Common myeloid progenitor, CD34-positive (primary cell): ENCODE results near the gene SLAMF8.
A peak's percentile ranks its signal among the peaks of the same experiment; 100 is the strongest.

Source experiments
- CTCF ChIA-PET: fragments of 350-600 bp; sonication (Branson Sonifier 250); formaldehyde crosslinking; loops from one replicate; lab custom pipeline; 2021; ENCODE audit warnings: antibody characterized with exemption; lab: Charles Lee
- POLR2A ChIA-PET: fragments of 350-600 bp; sonication (Branson Sonifier 250); formaldehyde crosslinking; loops from one replicate; lab custom pipeline; 2021; ENCODE audit warnings: antibody characterized with exemption; lab: Charles Lee
- DNase-seq, 3 donors: peaks; one replicate each; pipeline versions ENCODE4 v3.0.0 to v3.0.0-alpha.2; 2013
- H3K27ac ChIP-seq, 2 experiments: 1 replicate in 1 of 2; 2 replicates in 1 of 2; pipeline ENCODE4 v1.7.0; 2013; ENCODE audit warnings: inconsistent platforms in 2 of 2, low read length in 2 of 2, mild to moderate bottlenecking in 2 of 2, low read depth in 1 of 2, moderate library complexity in 1 of 2; ENCODE audit not compliant: severe bottlenecking in 2 of 2, insufficient read depth in 1 of 2, poor library complexity in 1 of 2
- H3K27me3 ChIP-seq, 5 experiments: replicated peaks in 2 of 5; 1 replicate in 3 of 5; 2 replicates in 2 of 5; pipeline versions ENCODE4 v1.6.1 to v1.7.0; 2013; ENCODE audit warnings: low read length in 4 of 5, mild to moderate bottlenecking in 2 of 5, moderate library complexity in 2 of 5, inconsistent platforms in 1 of 5; ENCODE audit not compliant: insufficient read depth in 5 of 5, control insufficient read depth in 4 of 5
- H3K36me3 ChIP-seq, 4 experiments: 1 replicate in 2 of 4; 2 replicates in 2 of 4; pipeline versions ENCODE4 v1.6.1 to v1.7.0; 2013; ENCODE audit warnings: low read length in 3 of 4, control low read depth in 1 of 4, mild to moderate bottlenecking in 1 of 4; ENCODE audit not compliant: control insufficient read depth in 4 of 4, insufficient read depth in 4 of 4
- H3K4me1 ChIP-seq, 4 experiments: 1 replicate in 3 of 4; 2 replicates in 1 of 4; pipeline versions ENCODE4 v1.6.1 to v1.7.1; 2013; ENCODE audit warnings: low read length in 3 of 4, mild to moderate bottlenecking in 3 of 4, control low read depth in 1 of 4, inconsistent platforms in 1 of 4, moderate library complexity in 1 of 4; ENCODE audit not compliant: control insufficient read depth in 4 of 4, insufficient read depth in 4 of 4; ENCODE audit errors: control extremely low read depth in 1 of 4
- H3K4me3 ChIP-seq, 7 experiments: 1 replicate in 4 of 7; 2 replicates in 3 of 7; pipeline versions ENCODE4 v1.5.1 to v1.7.0; 2013; ENCODE audit warnings: mild to moderate bottlenecking in 7 of 7, low read length in 6 of 7, moderate library complexity in 6 of 7, inconsistent platforms in 2 of 7, low read depth in 2 of 7, control low read depth in 1 of 7; ENCODE audit not compliant: insufficient read depth in 4 of 7, control insufficient read depth in 1 of 7; ENCODE audit errors: extremely low read depth in 1 of 7
- H3K9me3 ChIP-seq, 5 experiments: 1 replicate in 4 of 5; 2 replicates in 1 of 5; pipeline versions ENCODE4 v1.6.1 to v1.7.1; 2013; ENCODE audit warnings: low read length in 4 of 5, mild to moderate bottlenecking in 2 of 5, inconsistent platforms in 1 of 5, low read depth in 1 of 5, moderate library complexity in 1 of 5; ENCODE audit not compliant: control insufficient read depth in 4 of 5, insufficient read depth in 2 of 5; ENCODE audit errors: control extremely low read depth in 1 of 5
- WGBS: methylation state at CpG from one replicate; pipeline ENCODE4 v1.1.5; 2013; ENCODE audit not compliant: insufficient coverage; 5-methylcytosine and 5-hydroxymethylcytosine counted together

Gene SLAMF8

DNA sequence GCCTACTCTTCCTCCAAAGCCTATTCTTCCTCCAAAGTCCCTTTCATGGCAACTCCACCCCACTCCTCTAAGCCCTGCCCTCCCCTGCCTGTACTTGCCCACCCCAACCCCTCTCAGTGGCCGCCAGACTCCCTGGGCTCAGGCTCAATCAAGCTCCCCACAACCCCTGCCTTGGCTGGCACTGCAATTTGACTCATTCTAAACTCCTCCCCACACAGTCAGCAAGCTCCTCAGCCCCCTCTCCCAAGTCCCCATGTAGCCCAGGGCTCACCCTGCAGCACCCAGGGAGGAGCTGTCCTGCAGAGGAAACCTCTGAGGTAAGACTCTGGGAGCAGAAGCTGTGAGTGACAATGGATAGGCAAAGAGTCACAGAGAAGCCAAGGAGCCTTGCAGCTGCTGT is 39.4 kb downstream of the SLAMF8 start:
- Histone ChIP-seq H3K27ac (no peak overlapping the region), H3K4me3 (no peak overlapping the region), H3K4me1 (peaks cover 0 to 16% (median 8%) of the 10 kb centered on the region in 4 experiments), H3K36me3 (no peaks in the 10 kb centered on the region), H3K9me3 (no peaks in the 10 kb centered on the region), H3K27me3 (peaks cover 0 to 3% (median 0%) of the 10 kb centered on the region in 5 experiments)
- no CpG with 5 or more reads among the region's 1 CpG for WGBS
- DNase-seq, result no peak
- POLR2A ChIA-PET, result no interaction called here
- CTCF ChIA-PET, result interaction anchor here (0.7 to 1.6 kb wide), 4 partner anchors 8 to 25 kb away, joined by 3 to 4 read pairs (median 3); no protein-coding TSS in a partner anchor

- H3K9me3 ChIP-seq, result no peaks in the 10 kb centered on the region
- ChIA-PET POLR2A (no interaction called here), CTCF (interaction anchor here (0.7 to 1.6 kb wide), 5 partner anchors 13 to 69 kb away, joined by 3 to 4 read pairs (median 3); no protein-coding TSS in a partner anchor)
- H3K36me3 ChIP-seq, result no peaks in the 10 kb centered on the region
- H3K4me3 ChIP-seq, result no peak overlapping the region
- no peaks in the 10 kb centered on the region for H3K27me3 ChIP-seq
- peaks cover 0 to 16% (median 8%) of the 10 kb centered on the region in 4 experiments for H3K4me1 ChIP-seq
- H3K27ac ChIP-seq, result no peak overlapping the region
- WGBS, result 85% methylated on average over 13 of the region's 14 CpGs
- no peak for DNase-seq
These were observed 40.4 kb downstream of the SLAMF8 start for GRCh38 chr1:159866905-159867663.

- no peaks in the 10 kb centered on the region for H3K36me3 ChIP-seq
- no peak for DNase-seq
- no peak overlapping the region for H3K27ac ChIP-seq
- H3K27me3 ChIP-seq, result no peaks in the 10 kb centered on the region
- ChIA-PET CTCF (interaction anchor here (1.4 kb wide), 1 partner anchor 14 kb away, joined by 3 read pairs; no protein-coding TSS in a partner anchor), POLR2A (no interaction called here)
- no peak overlapping the region for H3K4me3 ChIP-seq
- WGBS, result 79% methylated on average over 8 of the region's 9 CpGs
- no peaks in the 10 kb centered on the region for H3K9me3 ChIP-seq
- peaks cover 0 to 16% (median 8%) of the 10 kb centered on the region in 4 experiments for H3K4me1 ChIP-seq
These were observed 41.0 kb downstream of the SLAMF8 start for GRCh38 chr1:159867664-159868026.

- peak in 2 of 3 donors; percentile 29 to 41 for DNase-seq
- Histone ChIP-seq H3K4me3 (no peak overlapping the region), H3K9me3 (no peaks in the 10 kb centered on the region), H3K27ac (no peak overlapping the region), H3K27me3 (no peaks in the 10 kb centered on the region), H3K4me1 (peaks cover 0 to 16% (median 8%) of the 10 kb centered on the region in 4 experiments), H3K36me3 (no peaks in the 10 kb centered on the region)
- POLR2A ChIA-PET, result interaction anchor here (1.1 kb wide), 1 partner anchor 66 kb away, joined by 3 read pairs; no protein-coding TSS in a partner anchor
- 100% methylated on average over 1 of the region's 3 CpGs for whole genome bisulfite sequencing
- CTCF ChIA-PET, result interaction anchor here (0.9 to 1.4 kb wide), 4 partner anchors 21 to 64 kb away, joined by 3 to 6 read pairs (median 4); no protein-coding TSS in a partner anchor
These were observed 42.1 kb downstream of the SLAMF8 start for GRCh38 chr1:159868766-159869165.

DNA sequence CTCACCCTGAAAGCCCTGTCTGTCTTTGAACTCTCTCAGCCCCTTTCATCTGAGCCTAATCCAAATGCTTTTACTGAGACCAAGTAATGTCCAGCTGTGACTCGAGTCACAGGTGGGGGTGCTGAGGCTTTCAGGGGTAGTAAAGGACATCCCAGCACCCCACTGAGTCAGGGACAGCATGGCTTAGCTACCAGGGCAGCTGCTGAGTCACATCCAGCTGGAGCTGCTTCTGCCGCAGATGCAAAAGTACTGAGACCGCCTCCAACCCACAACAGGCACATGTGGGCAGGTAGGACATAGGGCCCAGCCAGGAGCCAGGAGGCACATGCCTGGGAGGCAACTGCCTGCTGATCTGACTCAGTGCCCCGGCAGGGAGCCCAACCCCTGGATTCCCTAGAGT is 42.5 kb downstream of the SLAMF8 start:
- 20% methylated on average over 1 of the region's 4 CpGs for whole genome bisulfite sequencing
- DNase-seq, result peak in 2 of 3 donors; percentile 71 to 78
- no peak overlapping the region for H3K4me3 ChIP-seq
- H3K4me1 ChIP-seq, result peaks cover 0 to 16% (median 8%) of the 10 kb centered on the region in 4 experiments
- no peaks in the 10 kb centered on the region for H3K9me3 ChIP-seq
- H3K27ac ChIP-seq, result no peak overlapping the region
- no peaks in the 10 kb centered on the region for H3K27me3 ChIP-seq
- no peaks in the 10 kb centered on the region for H3K36me3 ChIP-seq
- POLR2A ChIA-PET, result interaction anchor here (1.1 kb wide), 1 partner anchor 66 kb away, joined by 3 read pairs; no protein-coding TSS in a partner anchor
- CTCF ChIA-PET, result interaction anchor here (0.6 to 1.4 kb wide), 7 partner anchors 10 to 65 kb away, joined by 3 to 6 read pairs (median 4); no protein-coding TSS in a partner anchor

DNA sequence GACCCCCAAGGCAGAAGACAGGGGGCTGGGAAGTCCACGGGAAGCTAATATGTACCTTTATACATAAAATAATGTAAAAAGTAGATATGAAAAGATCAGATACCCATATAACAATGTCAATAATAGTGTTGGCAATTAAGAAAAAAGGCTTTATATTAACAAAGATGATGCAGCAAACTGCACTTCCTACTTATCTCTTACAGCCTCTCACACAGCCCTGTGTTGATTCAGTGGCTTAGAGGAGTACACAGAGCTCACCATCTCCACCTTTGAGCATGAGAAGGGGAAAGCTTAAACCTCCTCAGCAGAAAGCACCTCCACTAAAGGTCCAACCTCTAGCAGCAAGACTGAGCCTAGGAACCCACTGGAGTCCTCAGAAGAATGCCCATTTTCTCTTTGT is 42.9 kb downstream of the SLAMF8 start:
- H3K27ac ChIP-seq, result no peak overlapping the region
- H3K4me1 ChIP-seq, result peaks cover 0 to 16% (median 8%) of the 10 kb centered on the region in 4 experiments
- H3K4me3 ChIP-seq, result peak overlapping the region in 1 of 7 experiments; percentile 11
- DNase-seq, result peak in 2 of 3 donors; percentile 38 to 43
- no peaks in the 10 kb centered on the region for H3K9me3 ChIP-seq
- WGBS, result no CpG with 5 or more reads among the region's 1 CpG
- POLR2A ChIA-PET, result no interaction called here
- H3K36me3 ChIP-seq, result no peaks in the 10 kb centered on the region
- CTCF ChIA-PET, result interaction anchor here (0.6 to 1.4 kb wide), 6 partner anchors 10 to 65 kb away, joined by 3 to 6 read pairs (median 4); no protein-coding TSS in a partner anchor
- no peaks in the 10 kb centered on the region for H3K27me3 ChIP-seq

DNA sequence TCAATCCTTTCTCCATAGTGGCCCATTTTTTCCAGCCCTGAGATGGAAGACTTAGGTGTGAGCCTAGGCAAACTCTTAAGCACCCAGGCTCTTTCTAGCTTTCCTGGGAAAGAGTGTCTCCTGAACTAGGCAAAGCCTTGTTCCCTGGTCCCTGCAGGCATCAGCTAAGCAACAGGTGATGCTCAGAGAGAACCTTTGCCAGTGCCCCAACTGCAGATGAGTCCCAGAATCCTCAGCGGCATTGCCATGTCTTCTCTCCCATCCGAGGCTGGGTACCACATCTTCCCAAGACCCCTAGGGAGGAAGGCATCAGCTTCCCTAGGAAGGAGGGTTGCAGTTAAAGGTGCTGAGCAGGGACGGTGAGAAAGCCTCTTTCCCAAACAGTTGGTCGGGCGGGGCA is 44.0 kb downstream of the SLAMF8 start:
- no peaks in the 10 kb centered on the region for H3K36me3 ChIP-seq
- peaks cover 0 to 16% (median 8%) of the 10 kb centered on the region in 4 experiments for H3K4me1 ChIP-seq
- no peak overlapping the region for H3K4me3 ChIP-seq
- WGBS, result 100% methylated on average over 5 of the region's 5 CpGs
- CTCF ChIA-PET, result interaction anchor here (0.9 to 4.0 kb wide), 6 partner anchors 9 to 72 kb away, joined by 3 to 19 read pairs (median 5); no protein-coding TSS in a partner anchor
- no peaks in the 10 kb centered on the region for H3K9me3 ChIP-seq
- no peak for DNase-seq
- H3K27me3 ChIP-seq, result no peaks in the 10 kb centered on the region
- POLR2A ChIA-PET, result no interaction called here
- H3K27ac ChIP-seq, result no peak overlapping the region
